Upper lobe of left lung (tissue), 4 donors: ENCODE data around the gene PLEKHB2.
"Not testable (repeated sequence)": the region's sequence is repeated elsewhere in the genome, so short reads cannot be mapped to it uniquely, and the experiment has no call there.

Experiments used
- CTCF ChIP-seq, 6 experiments: fragments of 450-650 bp in 4 of 6; fragments of 200-600 bp in 2 of 6; sonication (generic) in 2 of 6; IDR thresholded peaks; one replicate each; pipeline ENCODE4 v1.5.1; 2016 to 2019; ENCODE audit warnings: antibody characterized with exemption in 6 of 6
- EP300 ChIP-seq, 4 donors: sonication (generic); formaldehyde crosslinking; IDR thresholded peaks; one replicate each; pipeline ENCODE4 v1.5.1; 2017; ENCODE audit warnings: antibody characterized with exemption in 4 of 4, control low read depth in 2 of 4
- POLR2A ChIP-seq, 4 donors: fragments of 450-650 bp; IDR thresholded peaks; one replicate each; pipeline ENCODE4 v1.5.1; 2016 to 2017; ENCODE audit warnings: antibody characterized with exemption in 4 of 4, mild to moderate bottlenecking in 2 of 4
- POLR2AphosphoS5 ChIP-seq, 2 donors: sonication (generic); formaldehyde crosslinking; IDR thresholded peaks; one replicate each; pipeline ENCODE4 v1.5.1; 2017; ENCODE audit warnings: antibody characterized with exemption in 2 of 2

GRCh38 chr2:131114950-131115349 lies 9.8 kb downstream of the PLEKHB2 start:
- not testable (repeated sequence) for TF ChIP-seq CTCF, EP300, POLR2AphosphoS5, POLR2A (IDR thresholded peaks at IDR 0.05)
